GM21619 (cell line): ENCODE data around the gene EME1.

Experiments used
- ATAC-seq: cut with Tn5 transposase; IDR thresholded peaks from one replicate; pipeline ENCODE4 v1.9.1; 2021; ENCODE audit not compliant: unreplicated experiment

Gene EME1

GRCh38 chr17:50347117-50347893 lies 25.7 kb upstream of the EME1 start:
- ATAC-seq = no peak

GRCh38 chr17:50347894-50348291 lies 25.1 kb upstream of the EME1 start:
- no peak for ATAC-seq

- ATAC-seq = no peak
Observed at GRCh38 chr17:50348522-50349242, 24.3 kb upstream of the EME1 start.

GRCh38 chr17:50349243-50349600 lies 23.8 kb upstream of the EME1 start:
- no peak for ATAC-seq

GRCh38 chr17:50350733-50351132 lies 22.3 kb upstream of the EME1 start:
- ATAC-seq = no peak

GRCh38 chr17:50352072-50352692 lies 20.8 kb upstream of the EME1 start:
- no peak for ATAC-seq

- ATAC-seq = no peak
Observed at GRCh38 chr17:50352693-50353599, 20.1 kb upstream of the EME1 start.

GRCh38 chr17:50353600-50354195 lies 19.3 kb upstream of the EME1 start:
- ATAC-seq = no peak

GRCh38 chr17:50354198-50354597 lies 18.8 kb upstream of the EME1 start:
- no peak for ATAC-seq

- no peak for ATAC-seq
Observed at GRCh38 chr17:50354776-50355175, 18.3 kb upstream of the EME1 start.

GRCh38 chr17:50355336-50355700 lies 17.7 kb upstream of the EME1 start:
- ATAC-seq = no peak

GRCh38 chr17:50355701-50356341 lies 17.2 kb upstream of the EME1 start:
- ATAC-seq = no peak

GRCh38 chr17:50356418-50356817 lies 16.6 kb upstream of the EME1 start:
- no peak for ATAC-seq

- no peak for ATAC-seq
Observed at GRCh38 chr17:50356892-50357510, 16.0 kb upstream of the EME1 start.

GRCh38 chr17:50358177-50358576 lies 14.9 kb upstream of the EME1 start:
- ATAC-seq = no peak

GRCh38 chr17:50359005-50359699 lies 13.9 kb upstream of the EME1 start:
- ATAC-seq = no peak

GRCh38 chr17:50359998-50360461 lies 13.0 kb upstream of the EME1 start:
- no peak for ATAC-seq

- ATAC-seq = no peak
Observed at GRCh38 chr17:50360486-50361115, 12.4 kb upstream of the EME1 start.
